T-cell (primary cell): ENCODE measurements around the gene ENPP3. TPM values are rescaled to one million over a fixed set of nuclear protein-coding genes. Genes with fewer than 3 reads are reported as not detected.

ENCODE experiments used
- ATAC-seq, 4 experiments: fragments of 200-7000 bp in 3 of 4; fragments of 150-1000 bp in 1 of 4; cut with Tn5 transposase; replicated peaks in 1 of 4; 1 replicate in 3 of 4; 2 replicates in 1 of 4; pipeline ENCODE4 v1.10.0; 2021; ENCODE audit warnings: moderate library complexity in 3 of 4, mild to moderate bottlenecking in 2 of 4, moderate number of reproducible peaks in 1 of 4
- CTCF ChIA-PET, 2 donors: fragments of 300-600 bp; sonication (Branson Sonifier 250); formaldehyde crosslinking; loops; one replicate each; lab custom pipeline; 2022; ENCODE audit warnings: antibody characterized with exemption in 2 of 2; lab: Charles Lee
- POLR2A ChIA-PET, 2 donors: fragments of 300-600 bp; sonication (Branson Sonifier 250); formaldehyde crosslinking; loops; one replicate each; lab custom pipeline; 2022; ENCODE audit warnings: antibody characterized with exemption in 2 of 2; lab: Charles Lee
- DNase-seq, 35 experiments: peaks; one replicate each; pipeline versions ENCODE4 v3.0.0 to v3.0.0-alpha.2; 2013 to 2023
- H3K27ac ChIP-seq: one replicate; pipeline ENCODE4 v1.5.1; 2013; ENCODE audit warnings: low read length
- H3K27me3 ChIP-seq, 2 experiments: replicated peaks in 1 of 2; 1 replicate in 1 of 2; 2 replicates in 1 of 2; pipeline versions ENCODE4 v1.6.1 to v1.7.0; 2013; ENCODE audit warnings: low read length in 1 of 2, mixed read lengths in 1 of 2; ENCODE audit not compliant: control insufficient read depth in 2 of 2, insufficient read depth in 2 of 2; ENCODE audit errors: extremely low read depth in 1 of 2
- H3K36me3 ChIP-seq, 2 donors: 1 replicate in 1 of 2; 2 replicates in 1 of 2; pipeline versions ENCODE4 v1.6.1 to v1.7.0; 2013; ENCODE audit warnings: low read length in 1 of 2; ENCODE audit not compliant: control insufficient read depth in 2 of 2, insufficient read depth in 1 of 2; ENCODE audit errors: extremely low read depth in 1 of 2
- H3K4me1 ChIP-seq, 2 experiments: 1 replicate in 1 of 2; 2 replicates in 1 of 2; pipeline versions ENCODE4 v1.6.1 to v1.7.0; 2013; ENCODE audit warnings: low read length in 2 of 2, mixed read lengths in 1 of 2; ENCODE audit not compliant: insufficient read depth in 2 of 2, control insufficient read depth in 1 of 2; ENCODE audit errors: extremely low read depth in 1 of 2
- H3K4me3 ChIP-seq, 2 donors: 1 replicate in 1 of 2; 2 replicates in 1 of 2; pipeline versions ENCODE4 v1.5.1 to v1.7.0; 2013; ENCODE audit warnings: mild to moderate bottlenecking in 2 of 2, low read length in 1 of 2, moderate library complexity in 1 of 2; ENCODE audit not compliant: control insufficient read depth in 1 of 2; ENCODE audit errors: extremely low read depth in 1 of 2
- H3K9me3 ChIP-seq: 2 replicates; pipeline ENCODE4 v1.7.0; 2013
- H3K27ac Mint-ChIP-seq, 2 donors: one replicate each; pipeline ENCODE4 v1.8.0; 2020 to 2021; ENCODE audit warnings: mild to moderate bottlenecking in 2 of 2, mixed read lengths in 2 of 2
- H3K27me3 Mint-ChIP-seq, 2 donors: one replicate each; pipeline ENCODE4 v1.8.0; 2021 to 2022; ENCODE audit warnings: mixed read lengths in 2 of 2
- H3K36me3 Mint-ChIP-seq: one replicate; pipeline ENCODE4 v1.8.0; 2021; ENCODE audit warnings: mixed read lengths
- H3K4me1 Mint-ChIP-seq, 3 donors: one replicate each; pipeline ENCODE4 v1.8.0; 2020 to 2022; ENCODE audit warnings: mixed read lengths in 3 of 3, mild to moderate bottlenecking in 1 of 3
- H3K4me3 Mint-ChIP-seq, 3 donors: one replicate each; pipeline ENCODE4 v1.8.0; 2020 to 2022; ENCODE audit warnings: mild to moderate bottlenecking in 3 of 3, mixed read lengths in 3 of 3, moderate library complexity in 3 of 3
- H3K9me3 Mint-ChIP-seq, 3 donors: one replicate each; pipeline ENCODE4 v1.8.0; 2020 to 2022; ENCODE audit warnings: mixed read lengths in 3 of 3
- WGBS: methylation state at CpG from one replicate; pipeline ENCODE4 v1.1.5; 2013; ENCODE audit warnings: missing lambda C conversion rate; ENCODE audit not compliant: insufficient coverage; 5-methylcytosine and 5-hydroxymethylcytosine counted together
- total RNA-seq, 35 experiments: library from RNA in 6 of 35; stranded (reverse) in 6 of 35; fragments of 120-200 nt in 1 of 35; gene quantifications; one replicate each; pipeline versions ENCODE4 v1.2.1 to v1.2.4 and lab custom pipeline; 2013 to 2026

ENPP3 gene
- total RNA-seq, 5 donors from 2014 or later (not counting 1 experiment from before 2014, with no cell fraction given), result 0.30 to 0.68 (median 0.53) TPM

DNA sequence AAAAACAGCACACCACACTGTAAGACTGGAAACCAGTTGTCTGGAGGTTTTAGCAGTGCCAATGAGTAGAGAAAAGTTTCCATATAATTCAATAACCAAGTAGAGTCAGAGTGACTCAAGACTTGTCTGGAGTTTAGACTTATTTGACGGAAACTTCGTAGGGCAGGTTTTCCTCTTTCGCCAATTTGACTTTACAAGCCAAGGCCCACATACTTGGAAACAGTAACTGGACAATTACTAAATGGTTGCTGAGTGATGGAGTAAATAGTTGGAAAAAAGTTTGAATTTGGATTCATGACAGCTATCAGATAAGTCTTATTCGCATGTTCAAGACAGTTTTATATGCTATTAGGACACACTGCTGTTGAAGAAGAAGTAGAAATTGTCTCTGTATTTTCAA lies 121.8 kb downstream of the ENPP3 start:
- Histone ChIP-seq H3K27me3 (peaks cover 0 to 3% of the 10 kb centered on the region in 2 experiments), H3K9me3 (no peaks in the 10 kb centered on the region), H3K36me3 (no peaks in the 10 kb centered on the region), H3K27ac (no peak overlapping the region), H3K4me1 (no peaks in the 10 kb centered on the region), H3K4me3 (no peak overlapping the region)
- peaks cover 16 to 27% of the 10 kb centered on the region in 2 donors for H3K27me3 Mint-ChIP-seq
- no peak for DNase-seq
- POLR2A ChIA-PET, result no interaction called here
- no peak overlapping the region for H3K4me3 Mint-ChIP-seq
- no peak for ATAC-seq
- CTCF ChIA-PET, result no interaction called here
- no peaks in the 10 kb centered on the region for H3K36me3 Mint-ChIP-seq
- H3K9me3 Mint-ChIP-seq, result no peaks in the 10 kb centered on the region
- no CpG with 5 or more reads among the region's 4 CpGs for WGBS
- no peak overlapping the region for H3K27ac Mint-ChIP-seq
- no peaks in the 10 kb centered on the region for H3K4me1 Mint-ChIP-seq

DNA sequence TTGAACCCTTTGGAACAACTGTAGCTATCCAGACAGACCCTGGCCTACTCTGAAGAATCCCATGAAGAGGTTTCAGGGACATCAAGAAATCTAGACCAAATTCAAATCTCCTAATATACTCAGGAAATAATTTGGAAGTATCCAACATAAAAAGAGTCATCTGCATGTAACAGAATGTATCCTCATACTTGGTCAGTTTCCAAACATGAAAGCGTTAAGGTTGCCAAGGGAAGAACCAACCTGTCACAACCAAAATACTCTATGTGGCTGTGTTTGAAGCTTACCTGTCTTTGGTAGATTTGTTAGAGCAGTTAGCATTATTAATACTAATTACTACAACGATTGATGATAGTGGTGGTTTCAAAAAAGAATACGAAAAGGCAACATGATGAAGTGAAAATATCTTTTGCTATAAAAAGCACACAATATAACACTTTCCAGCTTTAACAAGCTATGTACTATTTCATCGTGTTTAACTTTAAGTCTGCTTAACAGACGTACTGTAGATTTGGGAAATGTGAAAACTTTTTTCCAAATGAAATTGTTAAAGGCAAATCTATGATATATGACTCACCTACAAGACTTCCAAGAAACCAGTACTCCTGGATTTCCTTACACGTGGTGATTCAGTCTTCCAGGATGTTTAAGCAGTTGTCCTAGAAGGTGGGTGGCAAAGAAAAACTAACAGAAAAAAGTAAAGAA lies 124.1 kb downstream of the ENPP3 start:
- CTCF ChIA-PET, result interaction anchor here in 1 of 2 donors (0.5 kb wide), 1 partner anchor 902 kb away, joined by 4 read pairs; no protein-coding TSS in a partner anchor
- H3K9me3 Mint-ChIP-seq, result no peaks in the 10 kb centered on the region
- H3K9me3 ChIP-seq, result no peaks in the 10 kb centered on the region
- no peaks in the 10 kb centered on the region for H3K36me3 Mint-ChIP-seq
- H3K27me3 ChIP-seq, result peaks cover 0 to 3% of the 10 kb centered on the region in 2 experiments
- no peak overlapping the region for H3K27ac Mint-ChIP-seq
- WGBS, result no CpG with 5 or more reads among the region's 6 CpGs
- no peaks in the 10 kb centered on the region for H3K4me1 Mint-ChIP-seq
- no peak overlapping the region for H3K4me3 Mint-ChIP-seq
- H3K27me3 Mint-ChIP-seq, result peaks cover 6 to 23% of the 10 kb centered on the region in 2 donors
- no peaks in the 10 kb centered on the region for H3K4me1 ChIP-seq
- DNase-seq (no peak), ATAC-seq (no peak)
- POLR2A ChIA-PET, result no interaction called here
- no peaks in the 10 kb centered on the region for H3K36me3 ChIP-seq
- H3K4me3 ChIP-seq, result no peak overlapping the region
- H3K27ac ChIP-seq, result no peak overlapping the region

DNA sequence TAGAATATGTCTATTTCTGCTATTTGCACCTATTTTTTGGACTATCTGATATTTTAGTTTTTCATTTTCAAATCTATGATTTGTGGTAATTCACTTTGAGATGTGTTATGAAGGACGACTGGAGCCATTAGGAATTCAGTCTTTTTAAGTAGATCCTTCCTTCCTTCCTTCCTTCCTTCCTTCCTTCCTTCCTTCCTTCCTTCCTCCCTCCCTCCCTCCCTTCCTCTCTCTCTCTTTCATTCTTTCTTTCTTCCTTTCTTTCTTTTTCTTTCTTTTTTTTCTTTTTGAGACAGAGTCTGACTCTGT lies 124.6 kb downstream of the ENPP3 start:
- Histone ChIP-seq H3K27me3 (peaks cover 0 to 3% of the 10 kb centered on the region in 2 experiments), H3K4me3 (no peak overlapping the region), H3K27ac (no peak overlapping the region), H3K9me3 (no peaks in the 10 kb centered on the region), H3K4me1 (no peaks in the 10 kb centered on the region), H3K36me3 (no peaks in the 10 kb centered on the region)
- H3K9me3 Mint-ChIP-seq, result no peaks in the 10 kb centered on the region
- no CpG with 5 or more reads among the region's 1 CpG for WGBS
- H3K27ac Mint-ChIP-seq, result no peak overlapping the region
- POLR2A ChIA-PET, result interaction anchor here in 1 of 2 donors (0.6 kb wide), 1 partner anchor 43 kb away, joined by 4 read pairs; no protein-coding TSS in a partner anchor
- ATAC-seq (no peak), DNase-seq (no peak)
- no peaks in the 10 kb centered on the region for H3K36me3 Mint-ChIP-seq
- no peak overlapping the region for H3K4me3 Mint-ChIP-seq
- H3K27me3 Mint-ChIP-seq, result peaks cover 6 to 21% of the 10 kb centered on the region in 2 donors
- no peaks in the 10 kb centered on the region for H3K4me1 Mint-ChIP-seq
- CTCF ChIA-PET, result no interaction called here

DNA sequence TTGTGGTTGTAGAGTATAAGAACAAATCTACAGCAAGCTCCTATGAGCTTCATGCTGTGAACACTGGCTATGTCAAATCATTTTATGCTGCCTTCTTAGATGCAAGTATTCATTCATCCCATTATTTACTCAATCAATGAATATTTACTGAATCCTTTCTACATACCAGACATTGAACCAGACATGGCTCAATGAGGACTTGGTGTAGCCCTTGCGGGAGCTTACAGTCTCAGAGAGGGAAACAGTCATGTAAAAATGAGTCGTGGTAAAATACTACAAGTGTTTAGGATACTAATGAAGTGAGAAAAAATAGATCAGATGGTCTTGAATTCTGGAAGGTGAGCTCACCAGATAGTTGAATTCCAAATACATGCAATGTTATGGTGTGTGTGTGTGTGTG lies 125.9 kb downstream of the ENPP3 start:
- Histone ChIP-seq H3K4me1 (no peaks in the 10 kb centered on the region), H3K4me3 (no peak overlapping the region), H3K27ac (no peak overlapping the region), H3K36me3 (no peaks in the 10 kb centered on the region), H3K9me3 (no peaks in the 10 kb centered on the region), H3K27me3 (peaks cover 0 to 3% of the 10 kb centered on the region in 2 experiments)
- Mint-ChIP-seq H3K9me3 (no peaks in the 10 kb centered on the region), H3K4me1 (no peaks in the 10 kb centered on the region), H3K36me3 (no peaks in the 10 kb centered on the region), H3K4me3 (no peak overlapping the region), H3K27ac (no peak overlapping the region), H3K27me3 (peaks cover 0 to 15% of the 10 kb centered on the region in 2 donors)
- ATAC-seq, result no peak
- ChIA-PET POLR2A (no interaction called here), CTCF (no interaction called here)
- 60% methylated on average over 1 of the region's 2 CpGs for WGBS
- no peak for DNase-seq

DNA sequence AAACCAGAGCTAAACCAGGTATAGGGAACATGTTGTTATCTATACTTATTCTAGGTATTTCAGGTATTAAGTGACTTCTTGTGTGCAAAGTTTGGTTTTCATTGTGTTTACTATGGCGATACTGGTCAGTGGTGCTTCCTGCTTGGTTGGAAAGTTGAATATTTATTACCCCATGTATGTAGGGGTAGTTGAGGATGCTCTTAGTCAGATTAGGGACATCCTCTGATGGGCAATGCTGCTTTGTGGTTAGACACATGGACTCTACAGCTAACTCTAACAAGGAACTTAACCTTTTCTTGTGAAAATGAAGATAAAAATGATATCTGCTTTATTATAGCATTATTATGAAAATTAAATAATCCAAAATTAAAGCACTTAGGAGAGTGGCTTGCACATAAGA lies 126.6 kb downstream of the ENPP3 start:
- ChIA-PET CTCF (no interaction called here), POLR2A (interaction anchor here in 1 of 2 donors (0.6 kb wide), 1 partner anchor 128 kb away, joined by 9 read pairs; no protein-coding TSS in a partner anchor)
- Histone ChIP-seq H3K36me3 (no peaks in the 10 kb centered on the region), H3K27ac (no peak overlapping the region), H3K27me3 (peaks cover 0 to 5% of the 10 kb centered on the region in 2 experiments), H3K4me1 (no peaks in the 10 kb centered on the region), H3K9me3 (no peaks in the 10 kb centered on the region), H3K4me3 (no peak overlapping the region)
- ATAC-seq, result no peak
- Mint-ChIP-seq H3K9me3 (no peaks in the 10 kb centered on the region), H3K36me3 (no peaks in the 10 kb centered on the region), H3K27ac (no peak overlapping the region), H3K27me3 (peaks cover 2 to 14% of the 10 kb centered on the region in 2 donors), H3K4me3 (no peak overlapping the region), H3K4me1 (no peaks in the 10 kb centered on the region)
- no CpG with 5 or more reads among the region's 1 CpG for WGBS
- DNase-seq, result no peak

DNA sequence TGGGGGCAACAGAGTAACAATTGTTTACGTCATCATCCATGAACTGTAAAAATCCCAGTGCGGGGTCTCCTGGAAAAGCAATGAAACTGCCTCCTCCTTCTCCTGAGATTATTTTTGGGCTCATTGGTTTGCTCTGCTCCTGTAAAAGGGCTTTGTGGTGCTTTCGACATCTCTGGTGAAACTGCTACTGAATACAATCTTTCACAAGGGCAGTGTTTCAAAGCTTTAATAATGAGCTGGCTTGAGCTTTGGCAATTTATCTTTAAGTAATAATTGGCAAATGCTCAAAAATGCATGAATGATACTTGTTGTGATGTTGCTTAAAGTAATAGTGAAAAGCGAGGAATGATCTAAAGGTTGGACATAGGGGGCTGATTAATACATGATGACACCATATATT lies 127.2 kb downstream of the ENPP3 start:
- POLR2A ChIA-PET, result no interaction called here

More for the DNA sequence above, 127.2 kb downstream of the ENPP3 start:
- no peak overlapping the region for H3K4me3 ChIP-seq
- Mint-ChIP-seq H3K9me3 (no peaks in the 10 kb centered on the region), H3K36me3 (no peaks in the 10 kb centered on the region), H3K4me1 (no peaks in the 10 kb centered on the region), H3K4me3 (no peak overlapping the region), H3K27ac (no peak overlapping the region), H3K27me3 (peaks cover 2 to 15% of the 10 kb centered on the region in 2 donors)
- 100% methylated on average over 2 of the region's 4 CpGs for WGBS
- ATAC-seq (no peak), DNase-seq (no peak)
- CTCF ChIA-PET, result no interaction called here
- H3K4me1 ChIP-seq, result no peaks in the 10 kb centered on the region
- H3K9me3 ChIP-seq, result no peaks in the 10 kb centered on the region
- H3K27ac ChIP-seq, result no peak overlapping the region
- H3K27me3 ChIP-seq, result peaks cover 0 to 5% of the 10 kb centered on the region in 2 experiments
- no peaks in the 10 kb centered on the region for H3K36me3 ChIP-seq
